Smooth muscle cell (in vitro differentiated cells): ENCODE results near the gene HUNK. TPM values are rescaled to one million over a fixed set of nuclear protein-coding genes. Genes with fewer than 3 reads are reported as not detected.

Source experiments
- DNase-seq: peaks from one replicate; lab custom pipeline; 2025; ENCODE audit not compliant: unreplicated experiment; lab: John Stamatoyannopoulos, UW
- H2AFZ ChIP-seq: fragments of 200-600 bp; sonication (generic); 2 replicates; pipeline ENCODE4 v1.6.0; 2016; ENCODE audit warnings: antibody characterized with exemption, low read depth, mild to moderate bottlenecking
- H3F3A ChIP-seq: fragments of 200-600 bp; sonication (generic); 2 replicates; pipeline ENCODE4 v1.6.0; 2017; ENCODE audit warnings: antibody characterized with exemption, low read depth
- H3K27ac ChIP-seq: fragments of 200-600 bp; sonication (generic); 2 replicates; pipeline ENCODE4 v1.5.1; 2016; ENCODE audit warnings: low read depth, mild to moderate bottlenecking
- H3K27me3 ChIP-seq: fragments of 200-600 bp; sonication (generic); 2 replicates; pipeline ENCODE4 v1.6.1; 2016; ENCODE audit warnings: low read depth, mild to moderate bottlenecking
- H3K36me3 ChIP-seq: fragments of 200-600 bp; sonication (generic); 2 replicates; pipeline ENCODE4 v1.5.1; 2016; ENCODE audit warnings: low read depth
- H3K4me1 ChIP-seq: fragments of 200-600 bp; sonication (generic); 2 replicates; pipeline ENCODE4 v1.5.1; 2016; ENCODE audit warnings: low read depth
- H3K4me2 ChIP-seq: fragments of 200-600 bp; sonication (generic); 2 replicates; pipeline ENCODE4 v1.6.0; 2016; ENCODE audit warnings: mild to moderate bottlenecking
- H3K4me3 ChIP-seq: fragments of 200-600 bp; sonication (generic); 2 replicates; pipeline ENCODE4 v1.5.1; 2016; ENCODE audit warnings: mild to moderate bottlenecking
- H3K79me2 ChIP-seq: fragments of 200-600 bp; sonication (generic); 2 replicates; pipeline ENCODE4 v1.6.0; 2016; ENCODE audit warnings: low read depth, mild to moderate bottlenecking
- H3K9ac ChIP-seq: fragments of 200-600 bp; sonication (generic); 2 replicates; pipeline ENCODE4 v1.6.0; 2016; ENCODE audit warnings: low read depth
- H3K9me3 ChIP-seq: fragments of 200-600 bp; sonication (generic); replicated peaks from 2 replicates; pipeline ENCODE4 v1.5.1; 2016; ENCODE audit warnings: low read depth
- H4K20me1 ChIP-seq: fragments of 200-600 bp; sonication (generic); 2 replicates; pipeline ENCODE4 v1.6.0; 2016; ENCODE audit warnings: low read depth
- WGBS: methylation state at CpG from one replicate; pipeline ENCODE4 v1.1.7; 2016; ENCODE audit warnings: low lambda C conversion rate; 5-methylcytosine and 5-hydroxymethylcytosine counted together
- polyA plus RNA-seq: library from polyadenylated mRNA; unstranded; fragments of >200 nt; fragmentation: Nextera tagmentation; extraction: Ambion mirVana; gene quantifications from 2 replicates; pipeline ENCODE4 v1.2.1, GENCODE V29; 2016
- total RNA-seq: library from RNA; depleted of rRNA; stranded (reverse); fragments of >200 nt; gene quantifications from 2 replicates; pipeline ENCODE4 v1.2.3, GENCODE V29; 2014
- TF ChIP-seq, protein P1 (sequence below): fragments of 200-600 bp; sonication (generic); IDR thresholded peaks from 2 replicates; pipeline ENCODE4 v1.5.1; 2017; ENCODE audit warnings: borderline replicate concordance, mild to moderate bottlenecking, antibody characterized with exemption; ENCODE audit not compliant: insufficient read depth, poor library complexity, severe bottlenecking

Gene HUNK
- total and polyA plus RNA-seq, 2 experiments from 2014 or later, result 5.5 to 11.6 TPM

DNA sequence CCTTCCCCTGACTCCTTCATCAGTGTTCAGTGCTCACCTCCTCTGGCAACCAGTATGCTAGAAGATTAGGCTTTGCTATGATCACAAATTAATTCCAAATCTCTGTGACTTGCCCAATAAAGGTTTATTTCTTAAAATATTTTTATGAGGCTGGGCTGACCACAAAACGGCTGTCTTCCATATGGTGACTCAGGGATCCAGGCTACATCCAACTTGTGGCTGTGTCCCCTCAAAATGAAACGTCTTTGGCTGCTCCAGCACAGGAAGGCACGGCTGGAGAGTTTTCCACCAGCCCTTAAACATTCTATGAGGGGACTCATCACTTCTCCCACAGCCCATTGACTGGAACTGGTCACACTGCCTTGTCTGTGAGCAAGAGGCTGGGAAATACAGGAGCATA is 131.5 kb downstream of the HUNK start:
- H3K4me2 ChIP-seq, result no peak overlapping the region
- no peak overlapping the region for H3K4me3 ChIP-seq
- H4K20me1 ChIP-seq, result no peaks in the 10 kb centered on the region
- peaks cover 11% of the 10 kb centered on the region for H3F3A ChIP-seq
- no peaks in the 10 kb centered on the region for H3K27me3 ChIP-seq
- no peak overlapping the region for H3K9ac ChIP-seq
- H3K4me1 ChIP-seq, result no peaks in the 10 kb centered on the region
- no peaks in the 10 kb centered on the region for H3K9me3 ChIP-seq
- H3K27ac ChIP-seq, result no peak overlapping the region
- no peak for DNase-seq
- no peaks in the 10 kb centered on the region for H3K36me3 ChIP-seq
- H3K79me2 ChIP-seq, result no peaks in the 10 kb centered on the region
- TF ChIP-seq, protein P1, sequence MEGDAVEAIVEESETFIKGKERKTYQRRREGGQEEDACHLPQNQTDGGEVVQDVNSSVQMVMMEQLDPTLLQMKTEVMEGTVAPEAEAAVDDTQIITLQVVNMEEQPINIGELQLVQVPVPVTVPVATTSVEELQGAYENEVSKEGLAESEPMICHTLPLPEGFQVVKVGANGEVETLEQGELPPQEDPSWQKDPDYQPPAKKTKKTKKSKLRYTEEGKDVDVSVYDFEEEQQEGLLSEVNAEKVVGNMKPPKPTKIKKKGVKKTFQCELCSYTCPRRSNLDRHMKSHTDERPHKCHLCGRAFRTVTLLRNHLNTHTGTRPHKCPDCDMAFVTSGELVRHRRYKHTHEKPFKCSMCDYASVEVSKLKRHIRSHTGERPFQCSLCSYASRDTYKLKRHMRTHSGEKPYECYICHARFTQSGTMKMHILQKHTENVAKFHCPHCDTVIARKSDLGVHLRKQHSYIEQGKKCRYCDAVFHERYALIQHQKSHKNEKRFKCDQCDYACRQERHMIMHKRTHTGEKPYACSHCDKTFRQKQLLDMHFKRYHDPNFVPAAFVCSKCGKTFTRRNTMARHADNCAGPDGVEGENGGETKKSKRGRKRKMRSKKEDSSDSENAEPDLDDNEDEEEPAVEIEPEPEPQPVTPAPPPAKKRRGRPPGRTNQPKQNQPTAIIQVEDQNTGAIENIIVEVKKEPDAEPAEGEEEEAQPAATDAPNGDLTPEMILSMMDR, result no peak
- H2AFZ ChIP-seq, result no peak overlapping the region
- 56% methylated on average over 3 of the region's 3 CpGs for WGBS

DNA sequence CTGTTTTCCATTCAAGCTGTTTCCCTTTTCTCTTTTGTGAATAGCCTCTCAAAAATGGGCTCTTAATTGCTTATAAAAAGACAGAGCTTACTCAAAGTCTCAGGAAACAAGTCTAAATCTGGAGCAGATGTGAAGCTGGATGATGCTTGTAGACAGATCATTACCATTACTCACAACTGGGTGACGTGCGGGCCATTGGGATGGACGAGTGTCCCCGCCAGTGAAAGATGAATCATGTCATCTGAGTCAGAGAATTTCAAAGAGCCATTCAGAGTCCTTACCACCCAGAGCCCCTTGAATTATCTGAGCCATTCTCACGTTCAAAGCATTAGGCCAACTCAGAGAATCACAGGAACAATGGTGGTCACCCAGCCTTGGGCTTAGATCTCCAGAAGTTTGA is 134.6 kb downstream of the HUNK start:
- Histone ChIP-seq H3F3A (peaks cover 11% of the 10 kb centered on the region), H3K36me3 (no peaks in the 10 kb centered on the region), H2AFZ (no peak overlapping the region), H4K20me1 (no peaks in the 10 kb centered on the region), H3K4me3 (no peak overlapping the region), H3K4me1 (no peaks in the 10 kb centered on the region), H3K27ac (peak overlapping the region; percentile 91), H3K79me2 (no peaks in the 10 kb centered on the region), H3K4me2 (peak overlapping the region; percentile 47), H3K27me3 (no peaks in the 10 kb centered on the region), H3K9me3 (no peaks in the 10 kb centered on the region), H3K9ac (peak overlapping the region; percentile 65)
- TF ChIP-seq, protein P1, result no peak
- DNase-seq, result no peak
- 10% methylated on average over 5 of the region's 5 CpGs for WGBS

DNA sequence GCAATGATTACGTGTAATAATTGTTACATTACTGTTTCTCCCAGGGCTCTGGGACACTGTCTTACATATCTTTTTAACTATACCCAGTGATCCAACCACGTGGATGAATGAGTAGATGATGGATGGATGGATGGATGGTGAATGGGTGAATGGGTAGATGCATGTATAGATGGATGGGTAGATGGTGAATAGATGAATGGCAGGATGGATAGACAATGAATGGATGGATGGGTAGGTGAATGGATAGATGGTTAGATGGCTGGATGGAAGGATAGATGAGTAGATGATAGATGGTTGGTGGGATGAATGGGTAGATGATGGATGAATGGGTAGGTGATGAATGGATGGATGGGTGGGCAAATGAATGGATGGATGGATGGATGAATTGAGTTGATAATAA is 135.9 kb downstream of the HUNK start:
- WGBS, result 85% methylated on average over 2 of the region's 2 CpGs
- no peaks in the 10 kb centered on the region for H4K20me1 ChIP-seq
- H3K9me3 ChIP-seq, result no peaks in the 10 kb centered on the region
- DNase-seq, result no peak
- H3K4me3 ChIP-seq, result no peak overlapping the region
- no peak overlapping the region for H2AFZ ChIP-seq
- H3K79me2 ChIP-seq, result no peaks in the 10 kb centered on the region
- H3K9ac ChIP-seq, result no peak overlapping the region
- TF ChIP-seq, protein P1, result no peak
- H3K4me1 ChIP-seq, result no peaks in the 10 kb centered on the region
- peaks cover 11% of the 10 kb centered on the region for H3F3A ChIP-seq
- H3K27me3 ChIP-seq, result no peaks in the 10 kb centered on the region
- H3K27ac ChIP-seq, result no peak overlapping the region
- H3K4me2 ChIP-seq, result no peak overlapping the region
- no peaks in the 10 kb centered on the region for H3K36me3 ChIP-seq

DNA sequence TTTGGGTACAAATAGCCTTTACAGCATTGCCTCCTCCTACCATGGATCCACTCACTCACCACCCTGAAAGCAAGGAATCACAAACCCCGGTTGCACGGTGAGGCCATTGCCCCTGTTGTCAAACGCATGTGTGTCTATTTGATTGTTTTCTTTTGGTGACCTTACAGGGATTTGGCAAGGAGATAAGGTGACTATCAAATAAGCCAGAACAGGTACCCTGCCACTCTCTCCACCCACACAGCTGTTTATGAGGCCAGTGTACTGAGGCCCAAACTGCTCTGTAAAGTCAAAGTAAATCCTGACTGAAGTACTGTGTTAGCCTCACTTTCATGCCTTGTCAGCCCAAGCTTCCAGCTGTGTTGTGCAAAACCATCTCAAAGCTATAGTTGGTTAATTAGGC is 136.4 kb downstream of the HUNK start:
- 68% methylated on average over 3 of the region's 3 CpGs for WGBS
- no peaks in the 10 kb centered on the region for H3K4me1 ChIP-seq

More for the DNA sequence above, 136.4 kb downstream of the HUNK start:
- TF ChIP-seq, protein P1, result no peak
- Histone ChIP-seq H3K9me3 (no peaks in the 10 kb centered on the region), H3K27ac (no peak overlapping the region), H2AFZ (no peak overlapping the region), H3K9ac (no peak overlapping the region), H3K4me2 (no peak overlapping the region), H4K20me1 (no peaks in the 10 kb centered on the region), H3K79me2 (no peaks in the 10 kb centered on the region), H3K36me3 (no peaks in the 10 kb centered on the region), H3K4me3 (no peak overlapping the region), H3K27me3 (no peaks in the 10 kb centered on the region), H3F3A (peaks cover 11% of the 10 kb centered on the region)
- DNase-seq, result no peak
